GM10847 (cell line): Measurements from ENCODE around the gene SBF2.

Experiments
- POLR2A ChIP-seq: IDR thresholded peaks from 2 replicates; pipeline ENCODE4 v1.6.1; 2011; ENCODE audit not compliant: insufficient read length; ENCODE audit errors: extremely low read depth

SBF2 gene

GRCh38 chr11:10095412-10096208 lies 198.4 kb downstream of the SBF2 start:
- no peak for TF ChIP-seq POLR2A

GRCh38 chr11:10092426-10092825 lies 201.6 kb downstream of the SBF2 start:
- no peak for TF ChIP-seq POLR2A

GRCh38 chr11:10091314-10092045 lies 202.5 kb downstream of the SBF2 start:
- TF ChIP-seq POLR2A = no peak

GRCh38 chr11:10087186-10087922 lies 206.7 kb downstream of the SBF2 start:
- no peak for TF ChIP-seq POLR2A

GRCh38 chr11:10080138-10080537 lies 213.9 kb downstream of the SBF2 start:
- no peak for TF ChIP-seq POLR2A

- TF ChIP-seq POLR2A = no peak
Observed at GRCh38 chr11:10076458-10077141, 217.4 kb downstream of the SBF2 start.

GRCh38 chr11:10075141-10075540 lies 218.9 kb downstream of the SBF2 start:
- TF ChIP-seq POLR2A = no peak

- no peak for TF ChIP-seq POLR2A
Observed at GRCh38 chr11:10072841-10073240, 221.2 kb downstream of the SBF2 start.

GRCh38 chr11:10072142-10072541 lies 221.9 kb downstream of the SBF2 start:
- TF ChIP-seq POLR2A = no peak

- no peak for TF ChIP-seq POLR2A
Observed at GRCh38 chr11:10067629-10068300, 226.3 kb downstream of the SBF2 start.

GRCh38 chr11:10066441-10066840 lies 227.6 kb downstream of the SBF2 start:
- TF ChIP-seq POLR2A = no peak

GRCh38 chr11:10064828-10065227 lies 229.2 kb downstream of the SBF2 start:
- no peak for TF ChIP-seq POLR2A

- no peak for TF ChIP-seq POLR2A
Observed at GRCh38 chr11:10058356-10058755, 235.7 kb downstream of the SBF2 start.

GRCh38 chr11:10051868-10052586 lies 242.0 kb downstream of the SBF2 start:
- no peak for TF ChIP-seq POLR2A
